Astrocyte of the hippocampus (primary cell): ENCODE measurements around the gene SERPINB13.

Source experiments
- DNase-seq: peaks from one replicate; pipeline ENCODE4 v3.0.0; 2011; ENCODE audit warnings: low read depth, low spot score

SERPINB13 gene, protein sequence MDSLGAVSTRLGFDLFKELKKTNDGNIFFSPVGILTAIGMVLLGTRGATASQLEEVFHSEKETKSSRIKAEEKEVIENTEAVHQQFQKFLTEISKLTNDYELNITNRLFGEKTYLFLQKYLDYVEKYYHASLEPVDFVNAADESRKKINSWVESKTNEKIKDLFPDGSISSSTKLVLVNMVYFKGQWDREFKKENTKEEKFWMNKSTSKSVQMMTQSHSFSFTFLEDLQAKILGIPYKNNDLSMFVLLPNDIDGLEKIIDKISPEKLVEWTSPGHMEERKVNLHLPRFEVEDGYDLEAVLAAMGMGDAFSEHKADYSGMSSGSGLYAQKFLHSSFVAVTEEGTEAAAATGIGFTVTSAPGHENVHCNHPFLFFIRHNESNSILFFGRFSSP

DNA sequence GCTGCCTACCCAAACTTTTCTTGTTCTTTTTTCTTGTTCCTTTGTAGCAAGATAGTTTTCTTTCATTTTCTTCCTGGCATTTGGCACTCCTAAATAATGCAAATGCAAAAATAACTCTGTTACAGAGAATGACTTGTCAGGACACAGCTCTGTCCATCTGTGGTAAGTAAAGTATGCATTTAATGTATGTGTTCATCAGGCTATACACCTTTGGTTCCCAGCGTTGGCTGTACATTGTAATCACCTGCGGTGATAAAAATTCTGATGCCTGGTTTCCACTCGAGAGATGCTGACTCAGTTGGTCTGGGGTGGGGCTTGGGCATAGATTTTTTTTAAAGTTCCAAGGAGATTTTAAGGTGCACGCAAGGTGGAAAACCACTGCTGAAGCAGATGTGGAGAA, at the start of gene SERPINB13:
Gene SERPINB13, plus strand, starts transcription at position 378 of the 400 bp plus-strand sequence. CDS start 1,325 bp downstream, outside the sequence.
- DNase-seq = no peak

DNA sequence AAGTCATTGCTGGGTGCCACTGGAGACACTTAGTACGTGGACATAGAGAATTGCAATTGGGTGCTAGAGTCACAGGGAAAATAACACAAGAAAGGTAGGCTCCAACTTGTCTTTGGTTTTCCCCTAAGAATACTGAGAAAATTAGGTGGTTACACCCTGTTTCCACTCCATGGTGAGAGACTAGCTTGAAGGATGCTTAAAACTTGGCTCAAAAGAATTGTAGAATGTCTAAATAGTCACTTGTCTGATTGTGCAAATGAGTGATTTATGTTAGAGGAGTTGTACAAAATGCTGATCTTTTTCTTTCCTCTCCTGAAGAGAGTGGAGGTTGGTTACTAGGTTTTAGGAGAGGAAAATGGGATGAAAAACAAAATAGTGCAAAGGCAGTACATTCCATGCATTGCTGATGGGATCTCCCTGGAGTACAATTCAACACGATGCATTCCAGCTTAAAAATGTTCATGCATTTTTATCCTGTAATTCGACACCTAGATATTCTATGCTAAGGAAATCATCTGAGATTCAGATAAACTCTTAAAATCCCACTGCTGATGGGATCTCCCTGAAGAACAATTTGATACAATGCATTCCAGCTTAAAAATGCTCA, 47.1 kb upstream of the SERPINB13 start:
- DNase-seq = peak; percentile 60

DNA sequence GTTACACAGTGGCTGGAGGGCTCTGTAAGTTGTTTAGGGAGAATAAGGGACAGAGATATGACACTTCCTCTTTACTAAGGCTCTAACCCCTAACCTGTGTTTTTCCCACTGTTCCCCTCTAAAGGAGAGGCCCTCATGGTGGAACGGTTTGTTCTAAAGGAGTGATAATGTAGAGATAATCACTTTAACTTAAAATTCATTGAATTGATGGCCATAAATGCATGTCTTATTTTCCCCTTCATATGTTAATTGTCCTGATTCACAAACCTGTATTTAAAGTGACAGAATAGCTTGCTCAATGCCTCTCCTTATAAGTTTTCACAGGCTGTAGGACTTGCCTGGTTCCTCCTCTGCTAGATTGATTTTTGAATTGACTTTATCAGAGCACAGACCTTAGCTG, 45.1 kb upstream of the SERPINB13 start, which contains the start of gene SERPINB12:
Gene SERPINB12, plus strand, starts transcription at position 301 of the 400 bp plus-strand sequence. CDS start 13,791 bp downstream, outside the sequence.
- no peak for DNase-seq

DNA sequence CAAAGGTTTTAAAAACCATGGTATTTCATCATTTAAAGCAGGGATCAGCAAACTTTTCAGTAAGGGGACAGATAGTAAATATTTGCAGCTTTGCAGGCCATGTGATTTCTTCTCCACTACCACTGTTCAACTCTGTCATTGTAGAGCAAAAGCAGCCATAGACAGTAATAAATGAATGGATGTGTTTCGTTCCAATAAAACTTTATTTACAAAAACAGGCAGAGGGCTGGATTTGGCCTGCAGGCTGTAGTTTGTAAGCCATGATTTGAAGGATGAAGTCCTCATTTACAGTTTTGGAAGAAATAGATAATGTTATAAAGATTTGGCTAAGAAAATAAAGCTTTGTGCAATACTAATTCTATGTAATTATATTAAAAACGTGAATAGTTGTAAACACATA, 43.1 kb upstream of the SERPINB13 start:
- DNase-seq = no peak

DNA sequence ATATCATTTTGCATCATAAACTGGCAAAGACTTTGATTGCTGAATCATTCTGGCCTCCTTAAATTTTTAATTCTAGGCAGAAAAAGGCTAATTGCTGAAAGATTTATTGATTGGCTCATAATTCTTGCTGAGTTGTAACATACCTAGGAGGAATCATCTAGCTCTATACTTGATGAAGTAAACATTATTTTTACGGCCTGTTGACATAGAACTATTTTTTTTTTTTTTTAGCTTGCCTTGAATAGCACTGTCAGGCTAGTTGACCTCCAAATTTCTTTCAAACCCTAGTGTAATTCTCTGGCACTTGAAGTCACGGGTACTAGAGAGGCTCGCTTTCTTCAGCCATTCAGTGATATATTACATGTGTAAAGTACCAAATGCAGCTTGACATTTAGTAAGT, 42.1 kb upstream of the SERPINB13 start:
- DNase-seq = no peak

DNA sequence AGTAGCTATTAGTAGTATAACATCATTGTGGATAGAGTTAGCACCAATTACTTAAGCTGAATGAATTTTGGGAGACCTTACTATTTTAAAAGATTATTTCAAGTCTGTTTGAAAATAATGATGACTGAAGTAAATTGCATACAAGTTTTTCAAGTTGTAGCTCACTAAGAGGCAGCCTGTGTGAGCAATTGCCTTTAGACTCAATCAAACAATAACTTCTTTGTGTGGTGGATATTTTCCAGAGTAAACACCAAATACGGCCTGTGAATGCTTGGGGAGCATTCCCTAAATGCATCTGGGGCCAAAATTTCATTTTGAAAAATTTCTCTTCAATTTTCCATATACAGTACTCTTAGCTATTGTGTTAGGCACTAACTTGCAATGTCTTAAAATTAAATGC, 37.1 kb upstream of the SERPINB13 start:
- no peak for DNase-seq

DNA sequence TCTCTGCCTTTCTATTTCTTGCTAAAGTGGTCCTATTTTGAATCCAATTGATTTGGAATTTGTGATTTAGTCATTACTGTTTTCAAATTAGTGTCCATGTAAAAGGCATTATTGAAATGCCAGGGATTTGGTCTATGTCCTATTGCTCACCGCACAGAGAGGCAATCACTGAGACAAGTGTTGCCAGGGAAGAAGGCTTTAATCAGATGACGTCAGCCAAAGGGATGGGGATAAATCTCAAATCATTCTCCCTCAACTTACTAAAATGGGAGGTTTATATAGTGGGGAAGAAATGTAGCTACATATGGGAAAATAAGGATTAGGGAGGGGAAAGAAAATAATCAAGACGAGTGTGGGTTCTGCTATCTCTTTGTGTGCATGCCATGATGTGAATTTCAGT, 35.4 kb upstream of the SERPINB13 start:
- no peak for DNase-seq

DNA sequence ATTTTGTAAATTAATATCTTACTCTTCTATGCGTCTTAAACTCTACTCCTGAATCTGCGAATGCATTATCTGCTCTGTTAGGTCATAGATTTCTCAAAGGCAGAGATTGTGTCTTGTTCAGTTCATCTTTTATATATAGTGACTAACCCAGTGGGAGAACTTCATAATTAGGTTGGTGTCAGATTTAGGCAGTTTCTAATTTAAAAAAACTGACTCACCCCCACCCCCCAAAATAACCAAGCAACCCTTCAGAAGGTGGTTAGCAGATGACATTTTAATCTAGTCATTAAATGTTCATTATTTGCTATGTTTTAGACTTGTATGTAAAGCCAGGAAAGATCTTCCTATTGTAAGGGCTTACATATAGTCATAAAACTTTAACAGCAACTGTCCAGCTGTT, 34.6 kb upstream of the SERPINB13 start:
- DNase-seq = no peak

DNA sequence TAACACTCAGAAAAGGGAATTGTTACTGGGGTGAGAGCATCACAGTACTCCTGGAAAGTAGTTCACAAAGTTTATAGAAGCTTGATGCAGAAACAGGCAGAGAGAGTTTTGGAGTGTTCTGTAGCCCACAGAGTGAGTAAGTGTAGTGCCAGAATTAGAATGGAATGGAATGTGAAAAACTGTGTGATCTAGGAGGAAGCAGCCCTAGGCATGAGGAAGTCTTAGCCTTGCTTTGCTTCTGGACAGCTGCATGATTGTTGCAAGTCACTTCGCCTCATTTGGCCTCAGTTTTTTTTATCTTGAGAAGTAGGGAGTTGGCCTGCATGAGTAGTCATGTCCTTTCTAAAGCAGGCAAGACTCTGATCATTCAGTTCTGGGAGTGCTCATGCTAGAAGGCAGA, 34.1 kb upstream of the SERPINB13 start:
- peak; percentile 40 for DNase-seq

DNA sequence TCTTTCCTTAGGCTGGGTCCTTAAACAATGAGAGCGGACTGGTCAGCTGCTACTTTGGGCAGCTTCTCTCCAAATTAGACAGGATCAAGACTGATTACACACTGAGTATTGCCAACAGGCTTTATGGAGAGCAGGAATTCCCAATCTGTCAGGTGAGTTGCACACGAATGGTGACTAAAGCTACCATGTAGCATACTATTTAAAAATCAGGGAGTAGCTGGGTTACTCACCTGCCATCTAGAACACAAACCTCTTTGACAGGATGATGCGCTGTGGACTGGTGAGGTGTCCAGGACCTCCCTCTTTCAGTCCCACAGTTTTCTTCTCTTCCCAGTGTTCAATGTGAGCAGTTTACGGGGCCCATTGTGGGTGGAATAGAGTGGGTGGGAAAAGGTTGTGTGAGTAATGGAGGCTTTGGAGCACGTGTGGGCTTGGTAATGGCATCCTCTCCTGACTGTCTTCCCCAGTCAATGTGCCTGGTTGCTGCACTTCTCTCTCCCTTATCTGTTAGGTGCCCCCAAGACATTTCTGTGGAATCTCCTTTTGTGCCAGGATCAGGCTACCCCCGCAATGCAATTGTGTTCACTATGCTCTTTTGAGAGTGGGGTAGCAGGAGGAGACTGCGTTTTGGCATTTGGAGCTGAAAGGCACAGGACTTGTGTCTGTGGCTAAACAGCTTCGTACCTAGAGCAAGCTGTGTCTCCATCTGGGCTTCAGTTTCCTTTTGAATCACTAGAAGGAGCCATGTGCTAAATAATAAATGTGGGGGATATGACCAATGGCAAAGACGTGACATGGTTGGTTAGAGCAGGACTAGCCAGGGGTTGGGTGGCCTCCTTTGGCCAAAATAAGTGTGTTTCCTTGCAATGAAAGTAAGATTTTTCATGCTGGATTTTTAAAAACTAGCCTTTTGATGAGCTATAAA, 27.3 kb upstream of the SERPINB13 start:
- DNase-seq = no peak

DNA sequence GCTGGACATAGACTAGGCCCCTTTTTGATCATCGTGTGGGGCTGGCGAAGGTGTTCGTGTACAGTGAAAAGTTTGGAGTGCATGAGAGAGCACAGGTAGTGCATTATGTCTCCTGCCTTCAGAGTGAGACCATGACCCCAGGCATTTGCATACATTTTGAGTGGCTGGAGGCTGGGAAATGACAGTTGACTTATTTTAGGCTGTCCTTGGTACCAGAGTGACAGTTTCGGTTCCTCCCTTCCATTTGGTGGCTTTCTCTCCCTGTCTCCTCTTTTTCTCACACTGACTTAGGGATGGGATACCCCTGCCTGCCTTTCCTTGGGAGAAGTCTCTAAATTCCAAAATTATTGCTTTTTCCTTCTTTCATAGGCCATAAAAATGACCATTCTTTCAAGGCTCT, 24.9 kb upstream of the SERPINB13 start:
- no peak for DNase-seq

DNA sequence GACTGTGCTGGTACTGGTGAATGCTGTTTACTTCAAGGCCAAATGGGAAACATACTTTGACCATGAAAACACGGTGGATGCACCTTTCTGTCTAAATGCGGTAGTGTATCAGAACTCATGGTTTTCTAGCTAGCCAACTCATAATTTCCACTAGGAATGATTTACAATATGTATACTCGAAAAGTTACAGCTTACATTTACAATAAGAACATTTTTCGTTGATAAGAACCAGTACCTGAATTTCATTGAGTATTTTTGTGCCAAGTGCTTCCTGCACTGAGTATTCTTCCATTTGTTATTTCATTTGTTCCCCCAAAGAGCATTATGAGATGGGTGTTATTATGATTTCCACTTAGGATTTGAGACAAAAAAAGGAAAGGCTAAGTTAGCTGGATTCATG, 23.1 kb upstream of the SERPINB13 start:
- DNase-seq = no peak

DNA sequence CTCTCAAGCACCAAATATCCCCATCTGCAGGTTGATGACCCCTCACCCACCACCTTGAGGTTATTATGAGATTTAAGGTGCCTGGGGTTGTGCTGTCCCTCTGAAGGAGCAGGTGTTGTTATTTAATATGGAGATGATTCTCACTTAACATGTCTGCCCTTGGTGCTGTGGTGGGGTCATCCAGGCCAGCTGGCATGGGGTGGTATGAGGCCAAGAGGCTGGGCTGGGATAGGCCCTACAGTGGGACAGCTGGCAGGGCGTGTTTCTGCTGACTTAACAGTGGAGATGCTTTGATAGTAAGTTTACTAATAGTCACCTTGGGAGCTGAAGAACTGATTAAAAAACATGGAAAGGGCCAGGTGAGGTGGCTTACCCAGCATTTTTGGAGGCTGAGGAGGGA, 22.6 kb upstream of the SERPINB13 start:
- DNase-seq = no peak

DNA sequence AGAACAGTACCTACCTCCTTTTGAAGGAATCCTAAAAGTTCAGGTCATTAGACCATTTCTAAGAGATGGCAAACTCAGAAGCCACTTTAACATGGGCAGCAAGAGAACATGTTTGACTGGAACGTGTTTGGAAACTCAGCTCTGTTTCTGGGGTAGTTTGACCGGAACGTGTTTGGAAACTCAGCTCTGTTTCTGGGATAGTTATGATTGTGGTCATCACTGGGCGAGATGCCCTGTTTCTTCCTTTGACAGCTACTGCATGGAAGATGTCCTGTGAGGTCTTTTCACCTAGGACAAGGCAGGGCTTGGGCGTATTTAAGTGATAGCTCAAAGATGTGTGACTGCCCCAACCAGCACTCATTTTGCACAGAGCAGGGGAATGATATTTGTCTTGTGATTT, 19.9 kb upstream of the SERPINB13 start:
- no peak for DNase-seq

DNA sequence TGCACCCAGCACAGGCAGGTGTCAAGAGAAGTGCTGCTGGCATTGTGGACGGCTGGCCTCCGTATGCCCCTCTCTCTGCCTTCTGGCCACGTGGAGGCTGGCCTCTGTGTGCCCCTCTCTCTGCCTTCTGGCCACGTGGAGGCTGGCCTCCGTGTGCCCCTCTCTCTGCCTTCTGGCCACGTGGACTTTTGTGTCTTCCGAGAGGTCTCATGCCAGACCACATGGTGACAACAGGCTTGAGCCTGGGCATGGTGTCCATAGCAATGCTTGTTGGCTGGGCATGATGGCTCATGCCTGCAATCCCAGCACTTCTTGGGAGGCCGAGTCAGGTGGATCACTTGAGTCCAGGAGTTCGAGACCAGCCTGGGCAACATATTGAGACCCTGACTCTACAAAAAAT, 19.3 kb upstream of the SERPINB13 start:
- no peak for DNase-seq

DNA sequence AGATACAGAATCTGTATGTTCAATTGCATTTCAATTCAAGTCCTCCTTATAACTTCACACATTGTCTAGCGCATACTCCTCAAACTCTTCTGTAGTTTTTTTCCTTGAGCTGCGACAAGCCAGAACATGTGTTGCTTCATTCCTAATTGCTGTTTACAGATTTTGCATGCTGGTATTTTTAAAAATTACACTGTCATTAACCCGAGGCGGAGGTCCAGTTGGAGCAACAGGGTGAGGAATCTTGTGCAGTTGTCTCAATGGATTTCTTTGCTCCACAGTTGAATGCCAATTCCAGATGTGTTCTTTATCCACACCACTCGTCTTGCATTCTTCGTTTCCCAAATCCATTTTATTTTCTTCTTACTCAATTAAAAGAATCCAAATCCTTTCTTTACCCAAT, 16.4 kb upstream of the SERPINB13 start:
- DNase-seq = no peak

DNA sequence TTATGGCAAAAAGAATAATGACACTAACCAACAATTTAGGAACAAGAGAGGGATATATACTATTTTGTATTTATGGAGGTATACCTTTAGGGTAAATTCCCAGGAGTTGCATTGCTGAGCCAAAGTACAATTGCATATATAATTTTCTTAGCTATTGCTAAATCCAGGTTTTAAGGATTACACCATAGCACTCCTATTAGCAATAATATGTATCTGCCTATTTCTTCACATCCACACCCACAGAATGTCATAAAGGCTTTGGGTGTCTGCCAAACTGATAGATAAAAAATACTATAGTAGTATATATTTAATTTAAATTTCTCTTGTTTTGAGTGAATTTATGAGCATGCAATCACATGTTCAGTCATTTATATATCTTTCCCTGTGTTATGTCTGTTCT, 11.5 kb upstream of the SERPINB13 start:
- DNase-seq = no peak

DNA sequence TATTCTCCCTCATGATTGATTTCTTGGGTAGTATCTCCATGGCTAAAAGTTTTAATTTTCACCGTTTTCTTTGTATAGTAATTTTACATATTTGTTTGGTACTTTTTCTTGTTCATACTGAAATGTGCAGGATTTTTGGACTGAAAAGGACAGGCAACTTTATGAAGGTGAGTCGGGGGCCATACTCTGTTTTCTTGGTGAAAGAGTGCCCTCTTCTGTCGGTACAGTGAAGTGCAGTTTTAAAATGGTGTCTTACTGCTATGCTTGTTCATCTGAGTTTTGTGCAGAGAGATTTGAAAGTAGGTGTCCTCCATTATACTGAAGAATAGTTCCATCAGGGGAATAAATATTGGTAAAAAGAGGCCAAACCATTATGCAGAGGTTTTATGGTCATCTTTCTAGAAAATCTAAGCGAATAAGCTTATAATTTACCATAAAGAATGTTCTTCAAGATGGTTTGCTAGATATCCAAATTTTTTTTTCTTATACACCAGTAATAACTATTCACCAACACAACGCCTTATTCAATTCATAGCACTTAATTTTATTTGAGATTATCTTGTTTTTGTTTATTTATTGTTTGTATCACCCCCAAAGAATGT, 8.7 kb upstream of the SERPINB13 start:
- DNase-seq = peak; percentile 58

DNA sequence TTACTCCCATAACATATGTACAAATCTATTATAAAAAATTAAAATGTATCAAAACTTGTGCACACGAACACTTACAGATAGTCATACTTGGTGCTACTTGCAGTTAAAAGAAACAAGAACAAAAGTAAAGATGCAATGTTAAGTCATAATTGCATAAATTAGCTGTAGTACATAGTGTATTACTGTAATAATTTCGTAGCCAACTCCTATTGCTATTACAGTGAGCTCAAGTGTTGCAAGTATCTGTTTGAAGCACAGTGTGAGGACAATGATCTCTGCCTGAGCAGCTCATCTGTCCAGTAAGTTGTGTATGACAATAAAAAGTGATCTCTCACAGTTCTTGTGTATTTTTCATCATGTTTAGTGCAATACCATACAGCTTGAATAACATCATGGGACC, 7.5 kb upstream of the SERPINB13 start:
- DNase-seq = no peak

DNA sequence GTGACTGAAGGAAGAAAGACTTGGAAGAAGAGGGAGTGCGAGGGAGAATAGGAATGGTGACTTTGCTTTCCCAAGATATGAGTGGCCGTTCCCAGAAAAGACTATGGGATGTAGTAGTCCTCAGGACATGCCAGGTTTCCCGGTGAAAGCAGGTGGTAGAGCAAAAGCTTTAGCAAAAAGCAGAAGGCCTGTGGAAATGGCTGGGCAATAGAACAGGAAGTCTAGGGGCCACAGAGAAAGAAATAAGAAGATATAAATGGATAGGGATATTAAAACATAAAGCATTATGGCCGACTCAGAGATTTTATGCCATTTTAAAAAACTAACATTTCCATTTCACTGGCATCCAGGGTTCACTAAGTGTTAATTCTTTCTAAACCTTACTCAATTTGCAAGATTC, 1.2 kb upstream of the SERPINB13 start:
- no peak for DNase-seq

DNA sequence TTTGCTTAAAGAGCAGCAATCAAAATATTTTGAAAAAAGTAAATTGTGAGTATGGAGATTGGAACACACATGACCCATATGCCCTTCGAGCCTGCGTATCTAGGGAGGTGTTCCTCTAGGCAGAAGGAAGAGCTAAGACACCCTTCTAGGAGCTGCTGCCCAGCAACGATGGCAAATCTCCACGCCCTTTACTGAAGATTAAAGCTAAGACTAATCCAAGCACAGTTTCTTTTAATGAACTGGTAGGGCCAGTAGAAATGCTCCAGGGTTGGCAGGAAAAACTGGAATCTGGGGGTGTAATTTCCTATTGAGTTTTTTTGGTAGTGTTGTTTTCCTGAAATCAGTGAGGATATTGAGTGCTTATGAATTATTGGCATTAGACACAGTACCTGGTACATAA, 712 bp upstream of the SERPINB13 start:
- no peak for DNase-seq

DNA sequence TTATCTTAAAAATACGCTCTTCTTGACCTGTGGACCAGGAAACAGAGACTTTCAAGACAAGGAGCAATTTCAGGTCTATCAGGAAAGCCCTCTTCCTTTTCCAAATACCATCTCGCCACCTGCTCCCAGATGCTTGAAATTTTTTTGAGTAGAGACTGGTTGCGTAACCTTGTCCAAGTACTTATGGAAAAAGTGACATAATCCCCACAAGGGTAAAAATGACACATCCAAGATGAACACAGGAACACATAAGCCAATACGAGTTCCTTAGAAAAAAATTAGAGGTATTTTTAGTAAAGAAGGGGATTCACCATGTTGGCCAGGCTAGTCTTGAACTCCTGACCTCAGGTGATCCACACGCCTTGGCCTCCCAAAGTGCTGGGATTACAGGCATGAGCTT, 1.8 kb downstream of the SERPINB13 start:
- DNase-seq = no peak
